GM23338 (cell line): ENCODE measurements around the gene APP. TPM values are rescaled to one million over a fixed set of nuclear protein-coding genes. Genes with fewer than 3 reads are reported as not detected.

ENCODE experiments used
- ATAC-seq: fragments of 200-7000 bp; cut with Tn5 transposase; 3 replicates; pipeline ENCODE4 v1.9.1; 2020
- DNase-seq: peaks from one replicate; pipeline ENCODE4 v3.0.0-alpha.2; 2015; ENCODE audit warnings: low spot score
- H2AFZ ChIP-seq: fragments of 200-600 bp; sonication (generic); 2 replicates; pipeline ENCODE4 v1.8.0; 2016; ENCODE audit warnings: antibody characterized with exemption, mild to moderate bottlenecking, moderate library complexity
- H3F3A ChIP-seq: fragments of 200-600 bp; sonication (generic); replicated peaks from 2 replicates; pipeline ENCODE4 v1.8.0; 2017; ENCODE audit warnings: antibody characterized with exemption, mixed run types, low read depth
- H3K27ac ChIP-seq: fragments of 200-600 bp; sonication (generic); 2 replicates; pipeline ENCODE4 v1.6.1; 2016; ENCODE audit warnings: low read depth
- H3K27me3 ChIP-seq: fragments of 200-600 bp; sonication (generic); 2 replicates; pipeline ENCODE4 v1.8.0; 2016; ENCODE audit warnings: mild to moderate bottlenecking, mixed run types, moderate library complexity; ENCODE audit not compliant: insufficient read depth
- H3K36me3 ChIP-seq: fragments of 200-600 bp; sonication (generic); 2 replicates; pipeline ENCODE4 v1.8.0; 2016; ENCODE audit warnings: mild to moderate bottlenecking; ENCODE audit not compliant: insufficient read depth
- H3K4me1 ChIP-seq: fragments of 200-600 bp; sonication (generic); 2 replicates; pipeline ENCODE4 v1.8.0; 2016; ENCODE audit warnings: mild to moderate bottlenecking, moderate library complexity; ENCODE audit not compliant: insufficient read depth
- H3K4me2 ChIP-seq: fragments of 200-600 bp; sonication (generic); 2 replicates; pipeline ENCODE4 v1.7.1; 2017; ENCODE audit warnings: mixed run types
- H3K4me3 ChIP-seq: fragments of 200-600 bp; sonication (generic); 2 replicates; pipeline ENCODE4 v1.6.1; 2016; ENCODE audit warnings: mixed run types
- H3K79me2 ChIP-seq: fragments of 200-600 bp; sonication (generic); replicated peaks from 2 replicates; pipeline ENCODE4 v1.8.0; 2017; ENCODE audit warnings: mild to moderate bottlenecking; ENCODE audit not compliant: insufficient read depth
- H3K9me2 ChIP-seq: fragments of 200-600 bp; sonication (generic); 2 replicates; pipeline ENCODE4 v1.8.0; 2017; ENCODE audit not compliant: insufficient read depth
- H4K20me1 ChIP-seq: fragments of 200-600 bp; sonication (generic); replicated peaks from 2 replicates; pipeline ENCODE4 v1.8.0; 2017; ENCODE audit warnings: mild to moderate bottlenecking; ENCODE audit not compliant: insufficient read depth
- H3K27ac Mint-ChIP-seq: 2 replicates; pipeline ENCODE4 v1.8.0; 2020; ENCODE audit warnings: inconsistent platforms, mild to moderate bottlenecking, moderate library complexity, mixed read lengths
- H3K27me3 Mint-ChIP-seq: 3 replicates; pipeline ENCODE4 v1.8.0; 2022; ENCODE audit warnings: low read depth, mild to moderate bottlenecking, moderate library complexity, mixed read lengths, inconsistent platforms; ENCODE audit not compliant: insufficient read depth, poor library complexity
- H3K36me3 Mint-ChIP-seq: 3 replicates; pipeline ENCODE4 v1.8.0; 2021; ENCODE audit warnings: low read depth, mild to moderate bottlenecking, inconsistent platforms, moderate library complexity, mixed read lengths
- H3K4me1 Mint-ChIP-seq: 3 replicates; pipeline ENCODE4 v1.8.0; 2020; ENCODE audit warnings: mild to moderate bottlenecking, inconsistent platforms, mixed read lengths
- H3K4me3 Mint-ChIP-seq: 3 replicates; pipeline ENCODE4 v1.8.0; 2021; ENCODE audit warnings: moderate library complexity, mild to moderate bottlenecking, inconsistent platforms, mixed read lengths
- H3K9me3 Mint-ChIP-seq: 3 replicates; pipeline ENCODE4 v1.8.0; 2020; ENCODE audit warnings: moderate library complexity, mild to moderate bottlenecking, inconsistent platforms, mixed read lengths
- CTCF ChIP-seq, 2 experiments: fragments of 200-600 bp in 1 of 2; sonication (generic) in 1 of 2; conservative IDR thresholded peaks; 2 replicates each; pipeline versions ENCODE4 v1.5.1 to v1.6.1; 2016 to 2017; ENCODE audit warnings: antibody characterized with exemption in 2 of 2, low read depth in 2 of 2, mild to moderate bottlenecking in 2 of 2, moderate library complexity in 1 of 2
- ETS1 ChIP-seq: IDR thresholded peaks from 2 replicates; pipeline ENCODE4 v1.6.1; 2016; ENCODE audit warnings: antibody characterized with exemption
- EZH2 ChIP-seq: fragments of 200-600 bp; sonication (generic); IDR thresholded peaks from one replicate; pipeline ENCODE4 v1.8.0; 2017; ENCODE audit warnings: antibody characterized with exemption, mild to moderate bottlenecking, low read depth; ENCODE audit not compliant: unreplicated experiment
- POLR2AphosphoS5 ChIP-seq: IDR thresholded peaks from 2 replicates; pipeline ENCODE4 v1.6.1; 2016; ENCODE audit warnings: antibody characterized with exemption, low read depth
- long read RNA-seq: library from polyadenylated mRNA; unstranded; transcript quantifications from one replicate; pipeline ENCODE4 v2.0.0, GENCODE V29; 2020; ENCODE audit not compliant: unreplicated experiment
- polyA plus RNA-seq: library from polyadenylated mRNA; unstranded; fragments of >200 nt; fragmentation: Nextera tagmentation; extraction: Ambion mirVana; gene quantifications from 2 replicates; pipeline ENCODE4 v1.2.1, GENCODE V29; 2016
- total RNA-seq: library from RNA; depleted of rRNA; stranded (reverse); fragments of >200 nt; shearing (Covaris generic); gene quantifications from 2 replicates; pipeline ENCODE4 v1.2.3, GENCODE V29; 2014; rRNA removed

Gene APP
- total RNA-seq = 383 and 444 TPM in 2 replicates
- 59.8 and 69.4 TPM in 2 replicates for polyA plus RNA-seq
- long read RNA-seq, partial matches to known transcripts = 9 of 16 reads
- long read RNA-seq, other reads (novel, unspliced or antisense) = 5 of 16 reads

- Histone ChIP-seq H4K20me1 (peaks cover 11% of the 10 kb centered on the region), H3K4me3 (peak within 1 kb of the TSS; percentile 88), H2AFZ (peak within 1 kb of the TSS; percentile 93), H3K27me3 (0 out of 2 replicates have a peak, but pooled peaks cover 4% of the 10 kb centered on the region), H3K4me2 (peak within 1 kb of the TSS; percentile 77), H3K79me2 (peaks cover 49% of the 10 kb centered on the region), H3K27ac (peak within 1 kb of the TSS; percentile 91), H3K36me3 (no peaks in the 10 kb centered on the region), H3K9me2 (no peaks in the 10 kb centered on the region), H3K4me1 (peaks cover 40% of the 10 kb centered on the region), H3F3A (no peaks in the 10 kb centered on the region)
- 0 out of 3 replicates have a peak, but pooled peaks cover 3% of the 10 kb centered on the region for H3K9me3 Mint-ChIP-seq
- ATAC-seq (peak; percentile 67), DNase-seq (peak; percentile 82)
- peaks cover 50% of the 10 kb centered on the region for H3K4me1 Mint-ChIP-seq
- H3K36me3 Mint-ChIP-seq = peaks cover 14% of the 10 kb centered on the region
- peaks cover 13% of the 10 kb centered on the region for H3K27me3 Mint-ChIP-seq
- peak; percentile 66 to 70 for TF ChIP-seq CTCF (conservative IDR thresholded peaks at IDR 0.05; ENCODE audit: low read depth in 2 of 2)
- TF ChIP-seq POLR2AphosphoS5 = peak; percentile 89
- no peak for TF ChIP-seq ETS1
- peak within 1 kb of the TSS; percentile 86 for H3K27ac Mint-ChIP-seq
- peak within 1 kb of the TSS; percentile 97 for H3K4me3 Mint-ChIP-seq
These were observed at the start of gene APP for GRCh38 chr21:26170471-26171257. Gene APP, minus strand, starts transcription at chr21:26170770. Its CDS starts 150 bp downstream, at chr21:26170620.

GRCh38 chr21:26212220-26212619, 41.6 kb upstream of the APP start:
- peaks cover 2% of the 10 kb centered on the region for H3K36me3 Mint-ChIP-seq
- Histone ChIP-seq H4K20me1 (no peaks in the 10 kb centered on the region), H3K27ac (0 out of 2 replicates have a peak overlapping the region, but pooled peaks have one; percentile 22), H2AFZ (peak overlapping the region; percentile 67; the same call in 1 of the 2 replicates), H3K4me2 (peak overlapping the region; percentile 49), H3K79me2 (no peaks in the 10 kb centered on the region), H3K27me3 (no peaks in the 10 kb centered on the region), H3K36me3 (no peaks in the 10 kb centered on the region; the same call in 1 of the 2 replicates), H3K4me3 (no peak overlapping the region), H3K4me1 (peaks cover 29% of the 10 kb centered on the region), H3K9me2 (peaks cover 13% of the 10 kb centered on the region), H3F3A (no peaks in the 10 kb centered on the region)
- no peak for TF ChIP-seq CTCF (conservative IDR thresholded peaks at IDR 0.05; ENCODE audit: low read depth in 2 of 2)
- TF ChIP-seq EZH2 = no peak
- ATAC-seq (peak; percentile 81), DNase-seq (peak; percentile 47)
- no peak overlapping the region for H3K27ac Mint-ChIP-seq
- H3K9me3 Mint-ChIP-seq = peaks cover 7% of the 10 kb centered on the region
- H3K27me3 Mint-ChIP-seq = no peaks in the 10 kb centered on the region
- H3K4me1 Mint-ChIP-seq = peaks cover 16% of the 10 kb centered on the region; the same call in 2 of the 3 replicates
- no peak overlapping the region for H3K4me3 Mint-ChIP-seq
